NT2/D1 (cell line): ENCODE measurements around the gene DCP2.

Experiments used
- YY1 ChIP-seq: IDR thresholded peaks from 2 replicates; pipeline ENCODE4 v1.6.1; 2011; ENCODE audit not compliant: insufficient read length, insufficient read depth
- ZNF274 ChIP-seq: IDR thresholded peaks from 2 replicates; pipeline ENCODE4 v1.6.1; 2011; ENCODE audit warnings: mild to moderate bottlenecking, low read depth, low read length

DNA sequence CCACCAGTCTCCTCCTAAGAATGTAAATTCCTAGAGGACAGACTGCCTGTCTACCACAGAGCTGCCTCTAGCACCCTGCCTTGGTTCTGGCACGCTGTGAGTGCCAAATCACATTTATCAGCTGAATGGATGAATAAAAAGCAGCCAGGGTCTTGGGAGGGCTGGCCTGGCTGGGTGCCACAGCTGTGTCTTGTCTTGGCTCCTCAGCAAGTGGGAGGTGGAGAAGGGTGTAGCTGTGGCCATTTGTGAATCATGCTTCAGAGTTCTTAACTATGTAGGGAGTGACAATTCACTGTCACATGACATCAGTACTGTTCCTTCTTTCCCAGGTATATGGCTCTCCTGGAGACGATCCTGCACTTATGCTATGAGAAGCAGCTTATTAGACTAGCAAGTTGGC lies 70.6 kb downstream of the DCP2 start:
- no peak for TF ChIP-seq ZNF274
- no peak for TF ChIP-seq YY1
